A549 (cell line): ENCODE data around the gene PPA1. TPM values are rescaled to one million over a fixed set of nuclear protein-coding genes. Genes with fewer than 3 reads are reported as not detected.

Source experiments
- ATAC-seq, 2 experiments: fragments of 200-7000 bp in 1 of 2; fragments of >200 bp in 1 of 2; cut with Nextera tagmentation in 1 of 2; cut with Tn5 transposase in 1 of 2; 3 replicates each; pipeline versions ENCODE4 v1.8.0 to v1.9.1; 2018 to 2020; ENCODE audit warnings: mild to moderate bottlenecking in 1 of 2, moderate library complexity in 1 of 2
- CTCF ChIA-PET: fragments of 300-600 bp; sonication (Branson Sonifier 250); formaldehyde crosslinking; extraction: SDS; loops from one replicate; lab custom pipeline; 2021; ENCODE audit warnings: antibody characterized with exemption, inconsistent platforms; lab: Yijun Ruan, JAX
- POLR2A ChIA-PET: fragments of 350-600 bp; formaldehyde crosslinking; extraction: SDS; loops from one replicate; lab custom pipeline; 2021; ENCODE audit warnings: antibody characterized with exemption, inconsistent platforms; lab: Yijun Ruan, JAX
- DNase-seq, 2 experiments: peaks; one replicate each; pipeline versions ENCODE4 v3.0.0 to v3.0.0-alpha.2; 2011 to 2016; ENCODE audit warnings: low read depth in 1 of 2, low spot score in 1 of 2
- FAIRE-seq: peaks from 2 replicates; lab custom pipeline; 2011; peaks lifted over from hg19 to GRCh38; lab: Jason Lieb, UNC
- H3K27ac ChIP-seq, 2 experiments: fragments of >200 bp; sonication (Bioruptor Twin); formaldehyde crosslinking; 3 replicates each; pipeline ENCODE4 v1.5.1; 2016 to 2017
- H3K4me1 ChIP-seq: fragments of >200 bp; sonication (Bioruptor Twin); formaldehyde crosslinking; 3 replicates; pipeline ENCODE4 v1.6.1; 2016
- H3K4me2 ChIP-seq: fragments of >200 bp; sonication (Bioruptor Twin); formaldehyde crosslinking; 3 replicates; pipeline ENCODE4 v1.6.1; 2016
- H3K4me3 ChIP-seq: fragments of >200 bp; sonication (Bioruptor Twin); formaldehyde crosslinking; 3 replicates; pipeline ENCODE4 v1.5.1; 2016
- H3K9me3 ChIP-seq: fragments of >200 bp; sonication (Bioruptor Twin); formaldehyde crosslinking; 3 replicates; pipeline ENCODE4 v1.6.1; 2016
- CBX2 ChIP-seq: fragments of 200-600 bp; sonication (generic); IDR thresholded peaks from 2 replicates; pipeline ENCODE4 v1.6.1; 2016; ENCODE audit warnings: low read depth, mild to moderate bottlenecking, borderline replicate concordance
- GATA3 ChIP-seq: IDR thresholded peaks from 2 replicates; pipeline ENCODE4 v1.6.1; 2012; ENCODE audit warnings: borderline replicate concordance
- POLR2A ChIP-seq: IDR thresholded peaks from 2 replicates; pipeline ENCODE4 v1.6.1; 2012; ENCODE audit warnings: mild to moderate bottlenecking, low read length
- RAD21 ChIP-seq, 2 experiments: fragments of >200 bp in 1 of 2; sonication (Bioruptor Twin) in 1 of 2; formaldehyde crosslinking in 1 of 2; IDR thresholded peaks in 1 of 2; conservative IDR thresholded peaks in 1 of 2; 2 replicates in 1 of 2; 3 replicates in 1 of 2; pipeline ENCODE4 v1.6.1; 2012 to 2018; ENCODE audit warnings: inconsistent platforms in 1 of 2
- WGBS: methylation state at CpG from one replicate; pipeline ENCODE4 v1.1.6; 2017; ENCODE audit errors: missing lambda C conversion rate; 5-methylcytosine and 5-hydroxymethylcytosine counted together
- polyA plus RNA-seq, 4 experiments: library from polyadenylated mRNA; depleted of rRNA in 3 of 4; stranded (reverse); fragments of >200 nt; fragmentation: RNase III in 1 of 4; extraction: RNeasy Plus Mini Kit Qiagen cat#74134 plus additional on column Dnase treatment in 1 of 4; gene quantifications; 2 replicates in 3 of 4; 3 replicates in 1 of 4; pipeline ENCODE4 v1.2.3, GENCODE V29; 2011 to 2017
- small RNA-seq, 6 experiments: library from RNA; depleted of rRNA; stranded (forward); fragments of <200 nt; gene quantifications; one replicate each; pipeline ENCODE3, GENCODE V24; 2012
- TF ChIP-seq, protein P1 (sequence below): fragments of 250-450 bp; sonication (Bioruptor Pico); IDR thresholded peaks from 2 replicates; pipeline ENCODE4 v1.5.0; 2021; ENCODE audit warnings: mild to moderate bottlenecking, moderate library complexity, borderline replicate concordance

The PPA1 gene
- polyA plus RNA-seq, 2 of the 4 experiments (the other 2 are of a cell fraction): 205 to 273 TPM

- no peak for DNase-seq
- CTCF ChIA-PET: interaction anchor here (0.6 to 3.7 kb wide), 4 partner anchors 9 to 63 kb away, joined by 3 to 34 read pairs (median 10); partner anchors contain the start of gene TYSND1
- no peak for ATAC-seq
- no peak overlapping the region for H3K4me2 ChIP-seq
- no peak for TF ChIP-seq RAD21 (conservative IDR thresholded peaks at IDR 0.05 in 1 of 2, IDR thresholded peaks at IDR 0.05 in 1 of 2)
- TF ChIP-seq, all 56 proteins: peak for 0
- POLR2A ChIA-PET: interaction anchor here (2.0 to 3.8 kb wide), 2 partner anchors 12 to 13 kb away, joined by 7 to 18 read pairs; partner anchors contain the start of genes SAR1A and TYSND1
- Histone ChIP-seq H3K4me3 (no peak overlapping the region), H3K9me3 (no peaks in the 10 kb centered on the region), H3K27ac (no peak overlapping the region), H3K4me1 (peaks cover 27% of the 10 kb centered on the region)
- WGBS: 89% methylated on average over 2 of the region's 2 CpGs
- FAIRE-seq: no peak
These were observed 75.1 kb downstream of the PPA1 start for GRCh38 chr10:70158113-70158512.

- Histone ChIP-seq H3K27ac (no peak overlapping the region), H3K9me3 (no peaks in the 10 kb centered on the region), H3K4me1 (peaks cover 1% of the 10 kb centered on the region; the same call in 2 of the 3 replicates), H3K4me2 (no peak overlapping the region), H3K4me3 (no peak overlapping the region)
- 60% methylated on average over 3 of the region's 3 CpGs for WGBS
- POLR2A ChIA-PET: interaction anchor here (1.3 to 3.8 kb wide), 2 partner anchors 9 to 15 kb away, joined by 4 to 18 read pairs; partner anchors contain the start of genes SAR1A and TYSND1
- TF ChIP-seq CBX2: no peak
- no peak for TF ChIP-seq POLR2A
- TF ChIP-seq GATA3: no peak
- TF ChIP-seq, protein P1, sequence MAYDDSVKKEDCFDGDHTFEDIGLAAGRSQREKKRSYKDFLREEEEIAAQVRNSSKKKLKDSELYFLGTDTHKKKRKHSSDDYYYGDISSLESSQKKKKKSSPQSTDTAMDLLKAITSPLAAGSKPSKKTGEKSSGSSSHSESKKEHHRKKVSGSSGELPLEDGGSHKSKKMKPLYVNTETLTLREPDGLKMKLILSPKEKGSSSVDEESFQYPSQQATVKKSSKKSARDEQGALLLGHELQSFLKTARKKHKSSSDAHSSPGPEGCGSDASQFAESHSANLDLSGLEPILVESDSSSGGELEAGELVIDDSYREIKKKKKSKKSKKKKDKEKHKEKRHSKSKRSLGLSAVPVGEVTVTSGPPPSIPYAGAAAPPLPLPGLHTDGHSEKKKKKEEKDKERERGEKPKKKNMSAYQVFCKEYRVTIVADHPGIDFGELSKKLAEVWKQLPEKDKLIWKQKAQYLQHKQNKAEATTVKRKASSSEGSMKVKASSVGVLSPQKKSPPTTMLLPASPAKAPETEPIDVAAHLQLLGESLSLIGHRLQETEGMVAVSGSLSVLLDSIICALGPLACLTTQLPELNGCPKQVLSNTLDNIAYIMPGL (CRISPR knock-in tag): no peak
- FAIRE-seq: no peak
- CTCF ChIA-PET: interaction anchor here (1.8 to 3.7 kb wide), 3 partner anchors 9 to 39 kb away, joined by 5 to 34 read pairs (median 15); partner anchors contain the start of gene TYSND1
- no peak for ATAC-seq
- DNase-seq: no peak
These were observed 77.9 kb downstream of the PPA1 start for GRCh38 chr10:70155255-70155838.

Small RNA genes lying within 50 kb of the gene (small RNA-seq; reads per million reads assigned to genes)
- gene RPS25P9: 0 reads per million in 6 experiments

Other genes with a start within 250 kb of the PPA1 start
- gene MACROH2A2, start 180.6 kb downstream of the PPA1 start, polyA plus RNA-seq (2011; rRNA removed): 19.7 and 22.2 TPM in 2 replicates
- 27.5 to 30.9 TPM (median 29.6 TPM) in 3 replicates for gene MACROH2A2, start 180.6 kb downstream of the PPA1 start, polyA plus RNA-seq (2017; fragmentation: RNase III; extraction: RNeasy Plus Mini Kit Qiagen cat#74134 plus additional on column Dnase treatment)
- gene AIFM2, start 100.6 kb downstream of the PPA1 start, polyA plus RNA-seq (2011; rRNA removed): 27.6 and 30.0 TPM in 2 replicates
- 34.8 to 36.1 TPM (median 35.5 TPM) in 3 replicates for gene AIFM2, start 100.6 kb downstream of the PPA1 start, polyA plus RNA-seq (2017; fragmentation: RNase III; extraction: RNeasy Plus Mini Kit Qiagen cat#74134 plus additional on column Dnase treatment)
- 10.9 and 12.6 TPM in 2 replicates for gene TYSND1, start 86.7 kb downstream of the PPA1 start, polyA plus RNA-seq (2011; rRNA removed)
- 16.6 to 20.7 TPM (median 20.0 TPM) in 3 replicates for gene TYSND1, start 86.7 kb downstream of the PPA1 start, polyA plus RNA-seq (2017; fragmentation: RNase III; extraction: RNeasy Plus Mini Kit Qiagen cat#74134 plus additional on column Dnase treatment)
- 75.6 and 80.7 TPM in 2 replicates for gene SAR1A, start 62.9 kb downstream of the PPA1 start, polyA plus RNA-seq (2011; rRNA removed)
- gene SAR1A, start 62.9 kb downstream of the PPA1 start, polyA plus RNA-seq (2017; fragmentation: RNase III; extraction: RNeasy Plus Mini Kit Qiagen cat#74134 plus additional on column Dnase treatment): 55.8 to 57.7 TPM (median 57.5 TPM) in 3 replicates
- gene NPFFR1, start 50.6 kb upstream of the PPA1 start, polyA plus RNA-seq (2011; rRNA removed): not detected in 2 replicates
- not detected in 3 replicates for gene NPFFR1, start 50.6 kb upstream of the PPA1 start, polyA plus RNA-seq (2017; fragmentation: RNase III; extraction: RNeasy Plus Mini Kit Qiagen cat#74134 plus additional on column Dnase treatment)
- 16.5 and 19.6 TPM in 2 replicates for gene LRRC20, start 149.2 kb upstream of the PPA1 start, polyA plus RNA-seq (2011; rRNA removed)
- 19.0 to 22.1 TPM (median 20.7 TPM) in 3 replicates for gene LRRC20, start 149.2 kb upstream of the PPA1 start, polyA plus RNA-seq (2017; fragmentation: RNase III; extraction: RNeasy Plus Mini Kit Qiagen cat#74134 plus additional on column Dnase treatment)
- 15.4 and 17.7 TPM in 2 replicates for gene EIF4EBP2, start 170.7 kb upstream of the PPA1 start, polyA plus RNA-seq (2011; rRNA removed)
- gene EIF4EBP2, start 170.7 kb upstream of the PPA1 start, polyA plus RNA-seq (2017; fragmentation: RNase III; extraction: RNeasy Plus Mini Kit Qiagen cat#74134 plus additional on column Dnase treatment): 12.2 to 13.0 TPM (median 12.2 TPM) in 3 replicates
- not detected in 2 replicates for gene NODAL, start 208.3 kb upstream of the PPA1 start, polyA plus RNA-seq (2011; rRNA removed)
- gene NODAL, start 208.3 kb upstream of the PPA1 start, polyA plus RNA-seq (2017; fragmentation: RNase III; extraction: RNeasy Plus Mini Kit Qiagen cat#74134 plus additional on column Dnase treatment): not detected in 3 replicates
- gene PALD1, start 245.3 kb upstream of the PPA1 start, polyA plus RNA-seq (2011; rRNA removed): 3.3 and 3.6 TPM in 2 replicates
- 5.2 to 5.7 TPM (median 5.5 TPM) in 3 replicates for gene PALD1, start 245.3 kb upstream of the PPA1 start, polyA plus RNA-seq (2017; fragmentation: RNase III; extraction: RNeasy Plus Mini Kit Qiagen cat#74134 plus additional on column Dnase treatment)